Measurements from ENCODE around the gene ALKBH3.

ALKBH3 gene

GRCh38 chr11:43959321-43959995 lies 78.8 kb downstream of the ALKBH3 start:
- DNase-seq (ENCODE audit: low read depth in 2 of 2): no peak

DNA sequence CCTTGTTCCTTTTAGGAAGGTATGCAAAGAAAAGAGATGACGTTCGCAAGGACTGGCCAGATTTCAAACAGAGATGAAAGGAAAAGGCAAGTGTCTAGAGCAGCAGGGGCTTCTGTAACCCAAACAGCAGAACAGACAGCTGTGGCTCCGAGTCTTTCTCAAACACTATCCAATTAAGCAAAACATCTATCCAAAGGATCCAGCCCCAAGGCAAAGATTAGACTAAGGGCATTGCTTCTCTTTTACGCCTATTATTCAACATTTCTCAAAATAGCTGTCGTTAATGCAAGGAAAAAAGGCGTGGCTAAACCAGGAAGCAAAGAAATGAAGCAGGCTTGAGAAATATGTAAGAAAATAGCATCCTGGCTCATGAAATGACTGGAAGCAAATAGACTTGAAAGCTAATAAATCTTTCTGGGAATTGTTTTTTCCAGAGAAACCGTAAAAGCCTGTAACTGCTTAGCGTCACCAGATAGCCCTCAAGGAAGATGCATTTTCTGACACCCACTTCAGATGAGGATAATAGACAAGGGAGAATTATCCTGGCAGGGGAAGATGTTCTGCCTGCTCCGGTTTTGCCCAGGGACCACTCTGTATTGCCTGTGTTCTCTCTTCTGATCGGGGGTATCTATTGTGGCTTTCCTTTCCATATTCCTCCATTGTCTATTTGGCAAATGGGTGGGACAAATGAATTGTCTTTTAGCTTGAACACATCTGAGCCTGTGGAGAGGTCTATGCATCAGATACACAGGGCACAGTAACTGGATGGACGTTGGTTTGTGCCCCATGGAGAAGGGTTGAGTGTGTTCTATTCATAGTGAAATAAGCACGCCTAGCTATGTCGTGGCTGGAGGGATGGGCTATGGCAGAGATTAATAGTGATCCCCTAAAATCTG lies 82.0 kb downstream of the ALKBH3 start:
- no peak for DNase-seq (ENCODE audit: low read depth in 2 of 2)

- DNase-seq (ENCODE audit: low read depth in 2 of 2): no peak
Observed at GRCh38 chr11:43963279-43963620, 82.6 kb downstream of the ALKBH3 start.

- DNase-seq (ENCODE audit: low read depth in 2 of 2): no peak
Observed at GRCh38 chr11:43967661-43968060, 87.0 kb downstream of the ALKBH3 start.

- no peak for DNase-seq (ENCODE audit: low read depth in 2 of 2)
Observed at GRCh38 chr11:43968719-43969118, 88.1 kb downstream of the ALKBH3 start.

DNA sequence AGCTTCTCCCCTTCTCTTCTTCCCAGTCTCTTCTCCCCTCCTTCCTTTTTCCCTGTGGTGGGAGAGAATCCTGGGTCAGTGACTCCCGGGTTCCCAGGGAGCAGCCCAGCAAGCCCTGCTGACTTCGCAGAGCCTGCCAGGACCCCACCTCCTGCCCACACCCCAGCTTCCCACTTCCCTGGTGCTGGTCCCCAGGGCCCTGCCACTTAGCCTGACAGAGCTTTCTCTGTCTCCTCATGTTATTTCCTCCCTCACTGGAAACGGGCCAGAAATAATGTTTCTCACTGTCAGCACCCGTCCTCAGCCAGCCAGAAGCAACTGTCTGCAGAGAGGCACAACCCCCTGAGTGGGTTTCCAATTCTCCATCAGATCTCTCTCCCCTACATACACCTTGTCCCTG lies 88.9 kb downstream of the ALKBH3 start:
- no peak for DNase-seq (ENCODE audit: low read depth in 2 of 2)
